HG03439 (cell line): ENCODE measurements around the gene PNMT.

Experiments
- ATAC-seq: cut with Tn5 transposase; IDR thresholded peaks from one replicate; pipeline ENCODE4 v1.9.1; 2021; ENCODE audit warnings: mild to moderate bottlenecking, moderate library complexity; ENCODE audit not compliant: unreplicated experiment

PNMT gene

GRCh38 chr17:39669897-39670735 lies 1.9 kb downstream of the PNMT start:
- no peak for ATAC-seq

- no peak for ATAC-seq
Observed at GRCh38 chr17:39670746-39671145, 2.5 kb downstream of the PNMT start.

GRCh38 chr17:39671651-39672521 lies 3.6 kb downstream of the PNMT start:
- ATAC-seq = no peak

- no peak for ATAC-seq
Observed at GRCh38 chr17:39672522-39673334, 4.5 kb downstream of the PNMT start.

- ATAC-seq = no peak
Observed at GRCh38 chr17:39673335-39674081, 5.3 kb downstream of the PNMT start.

GRCh38 chr17:39674179-39674578 lies 5.9 kb downstream of the PNMT start:
- no peak for ATAC-seq

- no peak for ATAC-seq
Observed at GRCh38 chr17:39674702-39675389, 6.6 kb downstream of the PNMT start.

GRCh38 chr17:39675390-39676082 lies 7.3 kb downstream of the PNMT start:
- no peak for ATAC-seq

GRCh38 chr17:39676198-39676819 lies 8.1 kb downstream of the PNMT start:
- no peak for ATAC-seq

GRCh38 chr17:39677072-39677471 lies 8.8 kb downstream of the PNMT start:
- no peak for ATAC-seq

GRCh38 chr17:39677542-39678339 lies 9.5 kb downstream of the PNMT start:
- no peak for ATAC-seq

- ATAC-seq = no peak
Observed at GRCh38 chr17:39678340-39679116, 10.3 kb downstream of the PNMT start.

- ATAC-seq = no peak
Observed at GRCh38 chr17:39679521-39680192, 11.4 kb downstream of the PNMT start.

- ATAC-seq = no peak
Observed at GRCh38 chr17:39683295-39683939, 15.2 kb downstream of the PNMT start.

GRCh38 chr17:39684369-39685192 lies 16.3 kb downstream of the PNMT start:
- no peak for ATAC-seq
